K562 (cell line): ENCODE measurements around the gene ERN1. TPM values are rescaled to one million over a fixed set of nuclear protein-coding genes. Genes with fewer than 3 reads are reported as not detected.

Source experiments
- ATAC-seq: fragments of 200-7000 bp; cut with Tn5 transposase; 3 replicates; pipeline ENCODE4 v1.9.1; 2020; ENCODE audit warnings: moderate library complexity
- BruUV-seq: library from RNA; stranded (reverse); fragments of 400-500 nt; replicated peaks from 2 replicates; lab custom pipeline; 2021; lab: Mats Ljungman, UMichigan
- CTCF ChIA-PET: fragments of 300-600 bp; formaldehyde crosslinking; extraction: SDS; loops from one replicate; lab custom pipeline; 2021; ENCODE audit warnings: low intra/inter-chr PET ratio; lab: Yijun Ruan, JAX
- POLR2A ChIA-PET: fragments of 300-600, 350-650 bp; sonication (Branson Sonifier 250); formaldehyde crosslinking; extraction: SDS; loops from one replicate; lab custom pipeline; 2021; ENCODE audit warnings: antibody characterized with exemption, inconsistent platforms; lab: Yijun Ruan, JAX
- DNase-seq, 4 experiments: peaks; one replicate each; pipeline versions ENCODE4 v3.0.0 to v3.0.0-alpha.2; 2011 to 2018; ENCODE audit warnings: low spot score in 3 of 4, mixed read lengths in 3 of 4; ENCODE audit errors: extremely low read depth in 1 of 4
- FAIRE-seq: peaks from 2 replicates; lab custom pipeline; 2011; peaks lifted over from hg19 to GRCh38; lab: Jason Lieb, UNC
- H2AFZ ChIP-seq: 2 replicates; pipeline ENCODE4 v1.6.0; 2011; ENCODE audit warnings: low read depth, low read length, control low read depth, inconsistent platforms
- H3K27ac ChIP-seq: fragments of 200-600 bp; 3 replicates; pipeline ENCODE4 v1.8.0; 2011; ENCODE audit warnings: low read depth, mild to moderate bottlenecking, control low read depth, inconsistent platforms, low read length, moderate library complexity, mixed read lengths; ENCODE audit errors: extremely low read depth
- H3K27me3 ChIP-seq, 2 experiments: fragments of 300-600 bp in 1 of 2; 2 replicates in 1 of 2; 3 replicates in 1 of 2; pipeline versions ENCODE4 v1.6.0 to v1.8.0; 2011; ENCODE audit warnings: inconsistent platforms in 2 of 2, low read length in 2 of 2, mild to moderate bottlenecking in 1 of 2, mixed read lengths in 1 of 2, moderate library complexity in 1 of 2; ENCODE audit not compliant: control insufficient read depth in 2 of 2, insufficient read depth in 2 of 2
- H3K36me3 ChIP-seq: fragments of 300-600 bp; 3 replicates; pipeline ENCODE4 v1.8.0; 2011; ENCODE audit warnings: mild to moderate bottlenecking, low read length, inconsistent platforms; ENCODE audit not compliant: control insufficient read depth, insufficient read depth
- H3K4me1 ChIP-seq, 2 experiments: fragments of 200-600 bp in 1 of 2; replicated peaks in 1 of 2; 2 replicates in 1 of 2; 3 replicates in 1 of 2; pipeline versions ENCODE4 v1.5.1 to v1.8.0; 2011; ENCODE audit warnings: inconsistent platforms in 2 of 2, low read length in 2 of 2, mild to moderate bottlenecking in 1 of 2, mixed read lengths in 1 of 2, moderate library complexity in 1 of 2; ENCODE audit not compliant: control insufficient read depth in 2 of 2, insufficient read depth in 2 of 2
- H3K4me2 ChIP-seq: 2 replicates; pipeline ENCODE4 v1.6.1; 2011; ENCODE audit warnings: low read length, control low read depth, inconsistent platforms, mixed read lengths; ENCODE audit not compliant: insufficient read depth
- H3K4me3 ChIP-seq: fragments of 200-600 bp; sonication (generic), shearing (Covaris generic); 2 replicates; pipeline ENCODE4 v1.5.1; 2016; ENCODE audit warnings: control low read depth, inconsistent platforms
- H3K79me2 ChIP-seq: fragments of 200-600 bp; 3 replicates; pipeline ENCODE4 v1.8.0; 2011; ENCODE audit warnings: low read length, inconsistent platforms; ENCODE audit not compliant: control insufficient read depth, insufficient read depth
- H3K9ac ChIP-seq, 2 experiments: 2 replicates each; pipeline versions ENCODE4 v1.6.0 to v1.6.1; 2011; ENCODE audit warnings: low read depth in 2 of 2, low read length in 2 of 2, control low read depth in 1 of 2, inconsistent platforms in 1 of 2, mild to moderate bottlenecking in 1 of 2, mixed read lengths in 1 of 2; ENCODE audit not compliant: insufficient read depth in 1 of 2
- H3K9me1 ChIP-seq: one replicate; pipeline ENCODE4 v1.6.0; 2011; ENCODE audit warnings: inconsistent platforms, mild to moderate bottlenecking, low read length, moderate library complexity; ENCODE audit not compliant: control insufficient read depth, insufficient read depth
- H3K9me3 ChIP-seq: replicated peaks from 2 replicates; pipeline ENCODE4 v1.5.1; 2011; ENCODE audit warnings: low read depth, low read length, inconsistent platforms; ENCODE audit not compliant: control insufficient read depth, insufficient read depth
- H4K20me1 ChIP-seq: replicated peaks from 2 replicates; pipeline ENCODE4 v1.6.1; 2011; ENCODE audit warnings: low read length, inconsistent platforms, mixed read lengths; ENCODE audit not compliant: control insufficient read depth, insufficient read depth
- ELF2 ChIP-seq: fragments of 250-450 bp; sonication (Bioruptor Pico); IDR thresholded peaks from 2 replicates; pipeline ENCODE4 v1.5.0; 2021; ENCODE audit warnings: mild to moderate bottlenecking
- MAX ChIP-seq: sonication (generic); formaldehyde crosslinking; IDR thresholded peaks from 2 replicates; pipeline ENCODE4 v1.9.0; 2022; ENCODE audit warnings: mild to moderate bottlenecking, missing genetic modification reagents
- MIER1 ChIP-seq: fragments of 450-650 bp; IDR thresholded peaks from 2 replicates; pipeline ENCODE4 v1.6.1; 2016; ENCODE audit warnings: antibody characterized with exemption, mild to moderate bottlenecking, low read depth
- WGBS: fragments of 100-300 bp; shearing (Covaris generic); methylation state at CpG from one replicate; pipeline ENCODE4 v1.1.6; 2016; ENCODE audit warnings: low coverage, mixed read lengths; ENCODE audit not compliant: insufficient coverage; ENCODE audit errors: missing lambda C conversion rate; 5-methylcytosine and 5-hydroxymethylcytosine counted together
- in situ Hi-C: fragments of 300-500 bp; cut with MboI; formaldehyde crosslinking; loops from 4 replicates; pipeline ENCODE4 v1.15.0; 2018; ENCODE audit warnings: inconsistent platforms, mixed read lengths
- intact Hi-C: fragments of 100-400 bp; cut with micrococcal nuclease; formaldehyde crosslinking; loops from 2 replicates; pipeline ENCODE4 v1.14.2; 2022
- polyA plus RNA-seq, 8 experiments: library from polyadenylated mRNA; depleted of rRNA in 4 of 8; stranded (reverse) in 5 of 8; unstranded in 3 of 8; fragments of >200 nt; fragmentation: Nextera tagmentation in 2 of 8; fragmentation: Illumina TruSeq in 1 of 8; extraction: Ambion mirVana in 2 of 8; extraction: Trizol in 1 of 8; gene quantifications; 2 replicates each; pipeline versions ENCODE4 v1.2.1 to v1.2.3, GENCODE V29; 2011 to 2014; ENCODE audit warnings: inconsistent platforms in 1 of 8, missing spikeins in 1 of 8
- total RNA-seq, 7 experiments: library from RNA; depleted of rRNA in 6 of 7; stranded (reverse); fragments of >200 nt in 6 of 7; fragmentation: Illumina TruSeq in 2 of 7; extraction: Trizol in 2 of 7; gene quantifications; 2 replicates each; pipeline versions ENCODE4 v1.2.1 to v1.2.3, GENCODE V29; 2011 to 2021; ENCODE audit warnings: low replicate concordance in 1 of 7
- TF ChIP-seq, protein P1 (sequence below): sonication (generic); formaldehyde crosslinking; IDR thresholded peaks from 2 replicates; pipeline ENCODE4 v1.8.1; 2023; ENCODE audit warnings: missing genetic modification reagents, mild to moderate bottlenecking, borderline replicate concordance
- TF ChIP-seq, protein P2 (sequence below): fragments of 200-800 bp; sonication (Bioruptor generic); IDR thresholded peaks from 2 replicates; pipeline ENCODE4 v1.6.1; 2016; ENCODE audit warnings: missing genetic modification characterization, missing compliant biosample characterization
- TF ChIP-seq, protein P3 (sequence below): IDR thresholded peaks from 2 replicates; pipeline ENCODE4 v1.6.1; 2011; ENCODE audit warnings: borderline replicate concordance, low read depth, mild to moderate bottlenecking, moderate library complexity, low read length; ENCODE audit not compliant: insufficient read depth, poor library complexity, severe bottlenecking

ERN1 gene
- total and polyA plus RNA-seq, 9 of the 15 experiments (the other 6 are each of a cell fraction or from before 2014, with no cell fraction given), result 2.1 to 22.5 (median 7.3) TPM

DNA sequence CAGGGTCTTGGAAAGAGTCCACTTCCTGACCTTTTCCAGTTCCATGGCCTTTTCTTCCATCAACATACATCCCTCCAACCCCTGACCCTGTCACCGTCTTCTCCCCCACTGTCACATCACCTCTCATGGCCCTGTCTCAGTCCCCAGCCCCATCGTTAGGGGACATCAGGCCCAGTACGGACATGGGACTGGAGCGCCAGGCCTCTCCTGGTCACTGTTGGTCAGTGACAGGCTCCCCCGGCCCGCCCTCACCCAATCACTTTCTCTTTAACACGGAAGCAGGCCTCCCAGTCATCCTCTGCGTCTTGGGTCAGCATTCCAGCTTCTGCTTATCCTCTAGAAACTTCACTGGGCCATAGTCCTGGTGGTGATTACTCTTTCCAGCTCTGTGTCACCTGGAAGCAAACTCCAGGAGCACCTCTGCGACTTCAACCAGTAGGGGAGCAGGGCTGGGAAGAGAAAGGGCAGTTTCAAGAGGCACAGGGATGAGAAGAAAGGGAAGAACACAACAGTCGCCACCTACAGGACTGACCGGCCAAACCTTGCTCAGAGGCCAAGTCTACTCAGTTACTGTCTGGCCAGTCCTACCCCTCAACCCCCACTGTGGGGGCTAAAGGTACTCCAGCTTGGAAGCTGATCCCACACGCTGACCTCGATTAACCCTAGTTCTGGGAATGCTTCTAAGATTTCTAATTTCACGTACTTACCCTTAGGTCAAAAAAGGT, 93.6 kb downstream of the ERN1 start:
- in situ Hi-C loops, result loop anchor here (10.0 kb wide), 1 partner anchor 98 kb away; the partner anchor contains the start of gene ERN1
- H3K36me3 ChIP-seq, result peaks cover 4% of the 10 kb centered on the region; the same call in 1 of the 3 replicates
- TF ChIP-seq ELF2 (CRISPR knock-in tag), result no peak
- TF ChIP-seq, protein P1, sequence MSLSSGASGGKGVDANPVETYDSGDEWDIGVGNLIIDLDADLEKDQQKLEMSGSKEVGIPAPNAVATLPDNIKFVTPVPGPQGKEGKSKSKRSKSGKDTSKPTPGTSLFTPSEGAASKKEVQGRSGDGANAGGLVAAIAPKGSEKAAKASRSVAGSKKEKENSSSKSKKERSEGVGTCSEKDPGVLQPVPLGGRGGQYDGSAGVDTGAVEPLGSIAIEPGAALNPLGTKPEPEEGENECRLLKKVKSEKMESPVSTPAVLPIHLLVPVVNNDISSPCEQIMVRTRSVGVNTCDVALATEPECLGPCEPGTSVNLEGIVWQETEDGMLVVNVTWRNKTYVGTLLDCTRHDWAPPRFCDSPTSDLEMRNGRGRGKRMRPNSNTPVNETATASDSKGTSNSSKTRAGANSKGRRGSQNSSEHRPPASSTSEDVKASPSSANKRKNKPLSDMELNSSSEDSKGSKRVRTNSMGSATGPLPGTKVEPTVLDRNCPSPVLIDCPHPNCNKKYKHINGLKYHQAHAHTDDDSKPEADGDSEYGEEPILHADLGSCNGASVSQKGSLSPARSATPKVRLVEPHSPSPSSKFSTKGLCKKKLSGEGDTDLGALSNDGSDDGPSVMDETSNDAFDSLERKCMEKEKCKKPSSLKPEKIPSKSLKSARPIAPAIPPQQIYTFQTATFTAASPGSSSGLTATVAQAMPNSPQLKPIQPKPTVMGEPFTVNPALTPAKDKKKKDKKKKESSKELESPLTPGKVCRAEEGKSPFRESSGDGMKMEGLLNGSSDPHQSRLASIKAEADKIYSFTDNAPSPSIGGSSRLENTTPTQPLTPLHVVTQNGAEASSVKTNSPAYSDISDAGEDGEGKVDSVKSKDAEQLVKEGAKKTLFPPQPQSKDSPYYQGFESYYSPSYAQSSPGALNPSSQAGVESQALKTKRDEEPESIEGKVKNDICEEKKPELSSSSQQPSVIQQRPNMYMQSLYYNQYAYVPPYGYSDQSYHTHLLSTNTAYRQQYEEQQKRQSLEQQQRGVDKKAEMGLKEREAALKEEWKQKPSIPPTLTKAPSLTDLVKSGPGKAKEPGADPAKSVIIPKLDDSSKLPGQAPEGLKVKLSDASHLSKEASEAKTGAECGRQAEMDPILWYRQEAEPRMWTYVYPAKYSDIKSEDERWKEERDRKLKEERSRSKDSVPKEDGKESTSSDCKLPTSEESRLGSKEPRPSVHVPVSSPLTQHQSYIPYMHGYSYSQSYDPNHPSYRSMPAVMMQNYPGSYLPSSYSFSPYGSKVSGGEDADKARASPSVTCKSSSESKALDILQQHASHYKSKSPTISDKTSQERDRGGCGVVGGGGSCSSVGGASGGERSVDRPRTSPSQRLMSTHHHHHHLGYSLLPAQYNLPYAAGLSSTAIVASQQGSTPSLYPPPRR (CRISPR knock-in tag), result no peak
- peak; percentile 87 for TF ChIP-seq MIER1
- no peak for TF ChIP-seq MAX (CRISPR knock-in tag)
- TF ChIP-seq, protein P2, sequence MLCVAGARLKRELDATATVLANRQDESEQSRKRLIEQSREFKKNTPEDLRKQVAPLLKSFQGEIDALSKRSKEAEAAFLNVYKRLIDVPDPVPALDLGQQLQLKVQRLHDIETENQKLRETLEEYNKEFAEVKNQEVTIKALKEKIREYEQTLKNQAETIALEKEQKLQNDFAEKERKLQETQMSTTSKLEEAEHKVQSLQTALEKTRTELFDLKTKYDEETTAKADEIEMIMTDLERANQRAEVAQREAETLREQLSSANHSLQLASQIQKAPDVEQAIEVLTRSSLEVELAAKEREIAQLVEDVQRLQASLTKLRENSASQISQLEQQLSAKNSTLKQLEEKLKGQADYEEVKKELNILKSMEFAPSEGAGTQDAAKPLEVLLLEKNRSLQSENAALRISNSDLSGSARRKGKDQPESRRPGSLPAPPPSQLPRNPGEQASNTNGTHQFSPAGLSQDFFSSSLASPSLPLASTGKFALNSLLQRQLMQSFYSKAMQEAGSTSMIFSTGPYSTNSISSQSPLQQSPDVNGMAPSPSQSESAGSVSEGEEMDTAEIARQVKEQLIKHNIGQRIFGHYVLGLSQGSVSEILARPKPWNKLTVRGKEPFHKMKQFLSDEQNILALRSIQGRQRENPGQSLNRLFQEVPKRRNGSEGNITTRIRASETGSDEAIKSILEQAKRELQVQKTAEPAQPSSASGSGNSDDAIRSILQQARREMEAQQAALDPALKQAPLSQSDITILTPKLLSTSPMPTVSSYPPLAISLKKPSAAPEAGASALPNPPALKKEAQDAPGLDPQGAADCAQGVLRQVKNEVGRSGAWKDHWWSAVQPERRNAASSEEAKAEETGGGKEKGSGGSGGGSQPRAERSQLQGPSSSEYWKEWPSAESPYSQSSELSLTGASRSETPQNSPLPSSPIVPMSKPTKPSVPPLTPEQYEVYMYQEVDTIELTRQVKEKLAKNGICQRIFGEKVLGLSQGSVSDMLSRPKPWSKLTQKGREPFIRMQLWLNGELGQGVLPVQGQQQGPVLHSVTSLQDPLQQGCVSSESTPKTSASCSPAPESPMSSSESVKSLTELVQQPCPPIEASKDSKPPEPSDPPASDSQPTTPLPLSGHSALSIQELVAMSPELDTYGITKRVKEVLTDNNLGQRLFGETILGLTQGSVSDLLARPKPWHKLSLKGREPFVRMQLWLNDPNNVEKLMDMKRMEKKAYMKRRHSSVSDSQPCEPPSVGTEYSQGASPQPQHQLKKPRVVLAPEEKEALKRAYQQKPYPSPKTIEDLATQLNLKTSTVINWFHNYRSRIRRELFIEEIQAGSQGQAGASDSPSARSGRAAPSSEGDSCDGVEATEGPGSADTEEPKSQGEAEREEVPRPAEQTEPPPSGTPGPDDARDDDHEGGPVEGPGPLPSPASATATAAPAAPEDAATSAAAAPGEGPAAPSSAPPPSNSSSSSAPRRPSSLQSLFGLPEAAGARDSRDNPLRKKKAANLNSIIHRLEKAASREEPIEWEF (CRISPR knock-in tag), result no peak
- TF ChIP-seq, protein P3, sequence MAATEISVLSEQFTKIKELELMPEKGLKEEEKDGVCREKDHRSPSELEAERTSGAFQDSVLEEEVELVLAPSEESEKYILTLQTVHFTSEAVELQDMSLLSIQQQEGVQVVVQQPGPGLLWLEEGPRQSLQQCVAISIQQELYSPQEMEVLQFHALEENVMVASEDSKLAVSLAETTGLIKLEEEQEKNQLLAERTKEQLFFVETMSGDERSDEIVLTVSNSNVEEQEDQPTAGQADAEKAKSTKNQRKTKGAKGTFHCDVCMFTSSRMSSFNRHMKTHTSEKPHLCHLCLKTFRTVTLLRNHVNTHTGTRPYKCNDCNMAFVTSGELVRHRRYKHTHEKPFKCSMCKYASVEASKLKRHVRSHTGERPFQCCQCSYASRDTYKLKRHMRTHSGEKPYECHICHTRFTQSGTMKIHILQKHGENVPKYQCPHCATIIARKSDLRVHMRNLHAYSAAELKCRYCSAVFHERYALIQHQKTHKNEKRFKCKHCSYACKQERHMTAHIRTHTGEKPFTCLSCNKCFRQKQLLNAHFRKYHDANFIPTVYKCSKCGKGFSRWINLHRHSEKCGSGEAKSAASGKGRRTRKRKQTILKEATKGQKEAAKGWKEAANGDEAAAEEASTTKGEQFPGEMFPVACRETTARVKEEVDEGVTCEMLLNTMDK, result peak; percentile 65

More for the DNA sequence above, 93.6 kb downstream of the ERN1 start:
- Histone ChIP-seq H3K4me1 (peaks cover 0 to 4% of the 10 kb centered on the region in 2 experiments; a peak in 3 of 5 replicates), H3K4me3 (no peak overlapping the region), H4K20me1 (no peaks in the 10 kb centered on the region), H2AFZ (peak overlapping the region; percentile 63; the same call in 1 of the 2 replicates), H3K27ac (no peak overlapping the region), H3K9ac (no peak overlapping the region; a peak in 1 of 4 replicates), H3K4me2 (no peak overlapping the region), H3K9me1 (no peaks in the 10 kb centered on the region), H3K27me3 (no peaks in the 10 kb centered on the region), H3K79me2 (no peaks in the 10 kb centered on the region), H3K9me3 (no peaks in the 10 kb centered on the region)
- BruUV-seq, result no TSS peak
- CTCF ChIA-PET, result interaction anchor here (0.6 kb wide), 1 partner anchor 14 kb away, joined by 4 read pairs; no protein-coding TSS in a partner anchor
- POLR2A ChIA-PET, result interaction anchor here (1.2 kb wide), 1 partner anchor 9 kb away, joined by 3 read pairs; no protein-coding TSS in a partner anchor
- DNase-seq, result peak in 3 of 4 experiments; percentile 33 to 46 (median 40)
- peak; percentile 89 for ATAC-seq
- 65% methylated on average over 14 of the region's 14 CpGs for WGBS
- intact Hi-C loops, result no loop called here
- peak; percentile 58 for FAIRE-seq
